Activated CD4-positive, CD25-positive, alpha-beta regulatory T cell (primary cell): ENCODE results near the gene ARHGAP19.

Experiments used
- DNase-seq, 4 experiments: peaks; one replicate each; lab custom pipeline; 2025; lab: John Stamatoyannopoulos, UW

The ARHGAP19 gene

DNA sequence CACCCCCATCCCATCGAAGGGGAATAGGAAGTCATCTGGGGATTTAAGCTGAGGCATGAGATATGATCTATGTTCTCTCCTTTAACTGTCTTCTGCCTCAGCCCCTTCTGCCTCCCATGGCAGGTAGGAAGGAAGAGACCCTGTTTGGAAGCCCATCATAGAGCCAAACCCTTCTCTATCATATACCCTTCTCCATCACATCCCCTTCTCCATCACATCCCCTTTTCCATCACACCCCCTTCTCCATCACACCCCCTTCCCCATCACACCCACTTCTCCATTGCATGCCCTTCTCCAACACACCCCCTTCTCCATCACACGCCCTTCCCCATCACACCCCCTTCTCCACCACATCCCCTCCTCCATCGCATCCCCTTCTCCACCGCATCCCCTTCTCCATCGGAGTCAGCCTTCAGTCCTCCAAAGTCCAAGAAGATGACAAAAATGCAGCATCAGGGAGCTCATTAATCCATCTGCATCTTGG, 99.4 kb downstream of the ARHGAP19 start:
- DNase-seq, result no peak

GRCh38 chr10:97190450-97190849, 102.0 kb downstream of the ARHGAP19 start:
- DNase-seq, result no peak

DNA sequence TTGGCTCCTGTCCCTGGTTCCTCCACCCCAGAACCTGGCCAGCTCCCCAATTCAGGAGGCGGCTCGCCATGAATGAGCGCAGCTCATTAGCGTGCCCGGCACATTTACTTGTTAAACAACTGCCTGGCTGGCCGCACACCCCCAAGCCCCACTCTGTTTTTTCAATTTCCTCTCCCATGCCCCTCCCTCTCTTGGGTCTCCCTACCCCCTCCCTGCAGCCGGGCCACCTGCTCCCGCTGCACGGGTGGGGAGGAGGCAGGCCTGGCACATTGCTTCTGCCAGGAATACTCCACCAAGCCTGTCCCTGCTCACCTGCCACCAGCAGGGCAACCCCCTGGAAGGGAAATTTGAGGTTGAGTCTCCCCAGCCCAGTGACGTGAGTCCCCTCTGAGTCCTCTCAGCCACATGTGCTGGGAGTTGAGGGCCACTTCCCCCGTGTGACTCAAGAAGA, 104.2 kb downstream of the ARHGAP19 start:
- no peak for DNase-seq

GRCh38 chr10:97186911-97187310, 105.5 kb downstream of the ARHGAP19 start:
- DNase-seq, result no peak

DNA sequence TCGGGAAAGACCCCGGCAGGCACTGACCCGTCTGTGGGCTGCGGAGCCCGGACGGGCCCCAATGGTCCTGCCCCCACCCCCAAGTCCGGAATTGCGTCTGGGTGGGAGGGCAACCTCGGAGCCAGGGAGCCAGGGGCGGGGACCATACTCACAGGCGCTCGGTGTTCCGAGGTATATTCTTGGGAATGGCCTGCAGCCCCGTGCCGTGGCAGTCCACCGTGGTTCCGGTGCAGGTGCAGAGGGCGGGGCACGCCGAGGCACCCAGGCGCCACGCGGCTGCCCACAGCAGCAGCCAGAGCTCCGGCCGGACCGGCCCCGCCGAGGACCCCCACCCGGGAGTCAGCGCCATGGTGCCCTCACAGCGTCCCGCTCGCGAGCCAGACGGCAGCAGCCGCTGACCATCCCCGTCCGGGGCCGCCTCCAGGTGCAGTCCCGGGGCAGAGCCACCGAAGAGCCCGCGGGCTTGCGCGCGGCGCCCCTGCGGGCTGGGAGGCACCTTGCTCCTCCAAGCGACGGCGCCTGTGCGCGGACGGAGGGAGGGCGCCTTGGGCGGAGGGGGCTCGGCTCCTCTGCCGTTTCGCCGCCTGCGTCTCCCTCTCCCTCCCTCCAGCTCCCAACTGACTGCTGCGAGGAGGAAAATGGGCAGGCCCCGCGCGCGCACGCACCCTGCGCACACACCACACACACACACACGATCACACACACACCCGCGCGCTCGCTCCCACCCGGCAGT, 106.9 kb downstream of the ARHGAP19 start, which contains the start of gene SLIT1:
Gene SLIT1, minus strand, starts transcription at position 634 of the 733 bp plus-strand sequence. Its CDS starts 285 bp downstream, at position 349.
- DNase-seq, result no peak

DNA sequence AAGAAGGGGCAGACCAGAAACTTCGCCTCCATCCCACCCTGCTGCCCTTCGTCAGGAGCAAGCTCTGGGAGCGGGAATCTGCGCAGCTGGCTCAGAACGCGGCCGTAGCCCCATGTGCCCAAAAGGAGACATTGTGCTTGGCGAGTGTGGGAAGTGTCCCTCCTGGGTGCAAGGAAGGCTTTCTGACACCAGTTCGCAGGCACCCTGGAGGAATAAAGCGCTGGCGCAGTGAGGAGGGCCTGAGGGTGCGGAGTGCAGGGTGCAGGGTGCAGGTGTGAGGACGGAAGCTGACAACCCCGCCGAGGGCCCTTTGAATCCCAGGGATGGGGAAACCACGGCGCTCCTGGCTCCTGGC, 107.5 kb downstream of the ARHGAP19 start:
- no peak for DNase-seq

DNA sequence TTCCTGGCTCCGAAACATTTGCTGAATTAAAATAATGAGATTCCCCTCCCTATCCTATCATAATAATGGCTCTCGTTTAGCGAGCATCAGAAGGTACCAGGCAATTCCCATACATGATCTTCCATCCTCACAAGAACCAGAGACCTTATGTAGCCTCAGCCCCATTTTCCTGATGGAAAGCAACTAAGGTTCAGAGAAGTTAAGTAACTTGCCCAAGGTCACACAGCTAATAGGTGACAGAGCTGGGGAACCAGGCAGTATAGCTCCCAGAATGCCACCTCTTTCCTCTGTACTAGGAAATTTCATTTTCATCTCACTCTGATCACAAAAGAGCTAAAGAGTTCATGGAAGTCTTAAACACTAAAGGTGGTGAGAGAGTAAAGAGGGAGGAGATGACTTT, 109.1 kb downstream of the ARHGAP19 start:
- DNase-seq, result no peak

- no peak for DNase-seq
Measured at GRCh38 chr10:97182288-97182990, 110.0 kb downstream of the ARHGAP19 start.

DNA sequence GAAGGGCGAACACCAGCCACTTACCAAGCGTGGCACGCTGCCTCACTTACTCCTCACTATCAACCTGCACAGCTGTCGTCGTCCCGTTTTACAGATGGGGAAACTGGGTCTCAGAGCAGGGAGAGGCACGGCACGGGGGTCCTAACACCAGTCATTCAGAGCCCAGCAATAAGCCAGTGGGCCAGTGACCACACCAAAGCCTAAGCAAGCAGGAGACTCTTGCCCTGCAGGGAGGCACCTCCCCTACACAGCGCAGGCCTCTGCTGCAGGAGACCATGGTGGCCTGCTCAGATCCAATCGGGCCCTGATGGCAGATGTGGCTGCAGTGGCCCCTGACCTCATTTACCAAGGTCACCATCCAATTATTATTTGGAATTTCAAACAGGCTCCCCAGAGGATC, 111.5 kb downstream of the ARHGAP19 start:
- no peak for DNase-seq

- no peak for DNase-seq
Measured at GRCh38 chr10:97180363-97180755, 112.1 kb downstream of the ARHGAP19 start.

DNA sequence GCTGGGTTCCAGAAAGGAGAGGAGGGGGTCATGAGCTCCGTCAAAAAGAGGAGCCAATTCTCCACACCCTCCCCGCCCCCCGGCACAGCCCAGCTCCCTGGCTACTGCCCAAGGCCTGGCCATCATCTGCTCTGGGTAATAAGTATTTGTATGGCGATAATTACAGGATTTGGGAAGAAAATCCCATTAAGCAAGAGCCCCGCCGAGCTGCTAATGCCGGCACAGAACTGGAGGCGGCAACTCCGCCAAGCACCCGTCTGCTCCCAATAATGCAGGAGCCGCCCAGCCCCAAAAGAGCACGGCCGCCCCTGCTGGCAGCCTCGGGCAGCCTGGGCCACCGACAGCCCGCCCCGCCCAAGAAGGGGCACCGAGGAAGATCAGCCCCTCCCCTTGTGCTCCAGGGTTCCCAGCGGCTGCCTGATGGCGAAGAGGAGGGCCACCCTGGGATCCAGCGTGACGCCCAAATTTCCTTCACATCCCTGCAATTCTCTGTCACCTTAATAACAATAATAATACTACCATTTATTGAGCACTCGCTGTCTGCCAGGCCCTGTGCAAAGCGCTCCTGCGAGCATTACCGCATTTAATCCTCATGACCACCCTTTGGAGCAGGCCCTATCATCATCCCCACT, 112.6 kb downstream of the ARHGAP19 start:
- no peak for DNase-seq

DNA sequence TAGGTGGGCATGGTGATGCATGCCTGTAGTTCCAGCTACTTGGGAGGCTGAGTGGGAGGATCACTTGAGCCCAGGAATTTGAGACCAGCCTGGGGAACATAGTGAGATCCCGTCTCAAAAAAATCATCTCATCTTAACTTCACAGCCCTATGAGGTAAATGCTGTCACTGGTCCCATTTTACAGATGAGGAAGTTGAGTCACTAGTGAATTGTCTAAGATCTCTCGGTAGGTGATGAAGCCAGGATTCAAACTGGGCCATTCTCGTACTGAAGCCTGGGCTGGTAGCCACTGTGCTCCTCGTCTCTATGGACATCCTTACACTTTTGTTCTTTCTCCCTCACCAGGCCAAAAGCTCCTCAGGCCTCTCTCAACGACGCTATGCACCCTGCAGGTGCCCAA, 113.1 kb downstream of the ARHGAP19 start:
- no peak for DNase-seq

DNA sequence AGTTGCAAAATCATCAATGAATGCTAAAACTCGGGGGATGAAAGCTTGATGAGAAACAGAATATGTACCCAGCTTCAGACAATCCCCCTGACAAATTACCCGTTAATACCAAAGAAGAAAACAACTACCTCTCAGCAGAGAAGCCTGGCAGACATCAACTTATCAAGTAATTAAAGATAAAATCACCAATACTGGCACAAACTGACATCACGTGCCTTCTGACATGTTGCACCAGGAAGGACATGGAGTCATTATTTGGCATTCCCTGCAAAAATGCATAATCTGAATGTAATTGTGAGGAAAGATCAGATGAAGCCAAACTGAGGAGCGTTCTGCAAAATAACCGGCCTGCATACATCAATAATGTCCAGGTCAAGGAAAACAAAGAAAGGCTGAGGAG, 114.4 kb downstream of the ARHGAP19 start:
- DNase-seq, result no peak

DNA sequence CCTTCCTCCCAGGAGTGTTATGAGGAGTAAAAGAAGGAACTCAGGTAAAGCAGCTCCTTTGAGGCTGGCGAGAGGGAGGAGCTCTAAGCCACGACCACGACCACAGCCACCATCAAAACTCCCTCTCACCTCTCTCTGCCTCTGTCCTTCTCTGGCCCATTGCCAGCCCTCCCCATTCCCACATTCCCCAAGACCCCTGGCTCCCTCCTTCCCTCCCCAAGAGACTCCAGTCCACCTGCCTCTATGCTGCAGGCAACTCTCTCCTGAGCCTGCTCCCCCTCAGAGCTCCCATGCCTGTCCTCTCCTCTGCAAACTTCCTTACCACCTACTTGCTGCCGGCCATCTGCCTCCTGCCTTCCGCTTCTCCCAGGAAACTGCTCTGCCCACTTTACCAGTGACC, 116.2 kb downstream of the ARHGAP19 start:
- no peak for DNase-seq

DNA sequence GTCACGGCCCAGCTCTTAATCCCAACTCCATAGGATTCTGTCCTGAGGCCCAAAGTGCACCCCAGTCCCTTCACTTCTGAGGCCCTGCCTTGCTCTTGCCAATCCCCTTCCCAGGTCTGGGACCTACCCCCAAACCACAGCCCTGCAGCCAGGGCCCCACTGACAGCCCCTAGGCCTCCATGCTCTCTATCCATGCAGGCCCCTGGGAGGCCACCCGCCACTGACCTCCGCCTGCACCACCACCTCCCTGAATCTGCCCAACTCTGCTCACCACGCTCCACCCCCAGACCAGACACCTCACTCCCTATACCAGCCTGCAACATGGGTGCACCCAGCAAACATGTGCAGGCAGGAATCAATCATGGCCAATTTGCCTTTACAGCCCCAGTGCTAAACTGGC, 116.9 kb downstream of the ARHGAP19 start:
- no peak for DNase-seq

DNA sequence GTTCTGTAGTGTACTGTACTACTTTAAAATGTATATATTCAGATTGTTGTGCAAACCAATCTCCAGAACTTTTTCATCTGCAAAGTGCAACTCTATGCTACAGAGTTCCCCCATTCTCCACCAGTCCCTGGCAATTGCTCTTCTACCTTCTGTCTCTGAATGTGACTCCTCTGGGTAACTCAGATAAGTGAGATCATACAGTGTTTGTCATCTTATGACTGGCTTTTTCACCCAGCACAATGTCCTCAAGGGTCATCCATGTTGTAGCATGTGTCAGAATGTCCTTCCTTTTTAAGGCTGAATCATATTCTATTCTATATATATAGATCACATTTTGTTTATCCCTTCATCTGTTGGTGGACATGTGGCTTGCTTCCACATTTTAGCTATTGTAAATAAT, 117.5 kb downstream of the ARHGAP19 start:
- no peak for DNase-seq

DNA sequence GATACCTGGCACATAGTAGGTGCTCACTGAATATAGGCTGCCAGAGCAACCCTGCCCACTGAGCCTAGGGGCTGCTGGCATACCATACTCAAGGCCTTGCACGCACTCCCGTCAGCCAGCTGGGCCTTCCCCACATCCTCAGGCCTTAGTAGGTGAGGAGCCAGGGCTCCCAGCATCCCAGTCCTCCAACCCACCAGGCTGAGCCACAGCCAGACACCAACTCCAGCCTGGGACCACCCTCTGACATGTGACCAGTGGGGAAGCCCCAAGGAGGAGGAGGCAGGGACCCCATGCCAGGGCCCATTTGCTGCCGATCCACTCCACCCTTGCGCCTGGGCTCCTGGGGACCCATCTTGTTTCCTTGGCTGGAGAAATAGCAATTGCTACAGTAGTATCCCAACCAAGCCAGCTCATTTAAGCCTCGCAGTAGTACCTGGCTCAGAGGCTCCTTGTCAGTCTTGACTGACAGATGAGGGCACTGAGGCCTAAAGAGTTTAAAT, 118.1 kb downstream of the ARHGAP19 start:
- no peak for DNase-seq

GRCh38 chr10:97173036-97173435, 119.4 kb downstream of the ARHGAP19 start:
- no peak for DNase-seq
